ENCODE measurements around the gene NKAIN1.

The NKAIN1 gene

GRCh38 chr1:31219489-31219888 is 20.2 kb downstream of the NKAIN1 start:
- TF ChIP-seq EP300 (IDR thresholded peaks at IDR 0.05; ENCODE audit: borderline replicate concordance) (no peak), CREB1 (IDR thresholded peaks at IDR 0.05; ENCODE audit: low read depth) (no peak), ZBTB7A (IDR thresholded peaks at IDR 0.05; ENCODE audit: low read depth) (no peak), TCF12 (IDR thresholded peaks at IDR 0.05; ENCODE audit: low read depth) (no peak)

- no peak for TF ChIP-seq CREB1 (IDR thresholded peaks at IDR 0.05; ENCODE audit: low read depth)
- no peak for TF ChIP-seq RAD21 (IDR thresholded peaks at IDR 0.05; ENCODE audit: low read depth)
- no peak for TF ChIP-seq YY1 (IDR thresholded peaks at IDR 0.05; ENCODE audit: low read depth)
- TF ChIP-seq EGR1 (IDR thresholded peaks at IDR 0.05) = no peak
- TF ChIP-seq CEBPB (IDR thresholded peaks at IDR 0.05) = no peak
- no peak for TF ChIP-seq REST (IDR thresholded peaks at IDR 0.05; ENCODE audit: low read depth)
- no peak for TF ChIP-seq TEAD4 (IDR thresholded peaks at IDR 0.05)
- TF ChIP-seq FOXM1 (IDR thresholded peaks at IDR 0.05; ENCODE audit: borderline replicate concordance, low read depth) = no peak
- TF ChIP-seq USF1 (IDR thresholded peaks at IDR 0.05) = no peak
- TF ChIP-seq MAX (IDR thresholded peaks at IDR 0.05) = no peak
- no peak for TF ChIP-seq TCF12 (IDR thresholded peaks at IDR 0.05; ENCODE audit: low read depth)
- TF ChIP-seq EP300 (IDR thresholded peaks at IDR 0.05; ENCODE audit: borderline replicate concordance) = no peak
- no peak for TF ChIP-seq NFIC (IDR thresholded peaks at IDR 0.05)
- no peak for TF ChIP-seq TAF1 (IDR thresholded peaks at IDR 0.05; ENCODE audit: low read depth)
Observed at GRCh38 chr1:31218705-31219104, 21.0 kb downstream of the NKAIN1 start.

DNA sequence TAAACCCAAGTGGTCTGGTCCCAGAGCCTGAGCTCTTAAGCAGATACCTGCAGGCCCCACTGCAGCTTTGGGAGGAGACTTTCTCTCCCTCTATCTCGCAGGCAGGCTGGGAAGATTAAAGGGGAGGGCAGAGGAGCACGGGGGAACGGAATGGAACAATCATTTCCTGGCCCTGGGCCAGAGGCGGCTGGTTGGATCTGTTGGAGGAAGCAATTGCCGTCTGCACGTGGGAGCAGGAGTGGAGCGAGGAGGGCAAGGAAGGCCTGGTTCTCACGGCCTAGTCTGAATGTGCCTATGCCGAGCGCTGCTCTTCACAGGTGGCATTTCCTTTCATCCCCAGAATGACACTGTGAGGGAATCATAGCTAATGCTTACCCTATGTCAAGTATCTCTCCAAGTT is 23.7 kb downstream of the NKAIN1 start:
- TF ChIP-seq FOXM1 (IDR thresholded peaks at IDR 0.05; ENCODE audit: borderline replicate concordance, low read depth) (no peak), CREB1 (IDR thresholded peaks at IDR 0.05; ENCODE audit: low read depth) (no peak), REST (IDR thresholded peaks at IDR 0.05; ENCODE audit: low read depth) (no peak), TCF12 (IDR thresholded peaks at IDR 0.05; ENCODE audit: low read depth) (no peak), RAD21 (IDR thresholded peaks at IDR 0.05; ENCODE audit: low read depth) (no peak), NFIC (IDR thresholded peaks at IDR 0.05) (peak; percentile 58; the same call in 1 of the 2 replicates)

- no peak for TF ChIP-seq REST (IDR thresholded peaks at IDR 0.05; ENCODE audit: low read depth)
- no peak for TF ChIP-seq CREB1 (IDR thresholded peaks at IDR 0.05; ENCODE audit: low read depth)
- no peak for TF ChIP-seq EGR1 (IDR thresholded peaks at IDR 0.05)
- no peak for TF ChIP-seq TCF12 (IDR thresholded peaks at IDR 0.05; ENCODE audit: low read depth)
- TF ChIP-seq TAF1 (IDR thresholded peaks at IDR 0.05; ENCODE audit: low read depth) = no peak
- TF ChIP-seq FOXM1 (IDR thresholded peaks at IDR 0.05; ENCODE audit: borderline replicate concordance, low read depth) = no peak
- TF ChIP-seq RAD21 (IDR thresholded peaks at IDR 0.05; ENCODE audit: low read depth) = no peak
- TF ChIP-seq EP300 (IDR thresholded peaks at IDR 0.05; ENCODE audit: borderline replicate concordance) = no peak
- TF ChIP-seq TEAD4 (IDR thresholded peaks at IDR 0.05) = no peak
- TF ChIP-seq USF1 (IDR thresholded peaks at IDR 0.05) = no peak
- no peak for TF ChIP-seq YY1 (IDR thresholded peaks at IDR 0.05; ENCODE audit: low read depth)
- TF ChIP-seq ZBTB7A (IDR thresholded peaks at IDR 0.05; ENCODE audit: low read depth) = no peak
- no peak for TF ChIP-seq NFIC (IDR thresholded peaks at IDR 0.05)
- no peak for TF ChIP-seq CEBPB (IDR thresholded peaks at IDR 0.05)
- no peak for TF ChIP-seq MAX (IDR thresholded peaks at IDR 0.05)
Observed at GRCh38 chr1:31215065-31215570, 24.6 kb downstream of the NKAIN1 start.

Measured in Ishikawa (cell line).